Ishikawa (cell line): Measurements from ENCODE around the gene RPS3.

ENCODE experiments used
- CEBPB ChIP-seq: IDR thresholded peaks from 2 replicates; pipeline ENCODE4 v1.6.1; 2012
- CREB1 ChIP-seq: IDR thresholded peaks from 2 replicates; pipeline ENCODE4 v1.6.1; 2012; ENCODE audit warnings: low read depth
- EGR1 ChIP-seq: IDR thresholded peaks from 2 replicates; pipeline ENCODE4 v1.6.1; 2012
- EP300 ChIP-seq: IDR thresholded peaks from 2 replicates; pipeline ENCODE4 v1.6.1; 2012; ENCODE audit warnings: borderline replicate concordance
- FOXM1 ChIP-seq: IDR thresholded peaks from 2 replicates; pipeline ENCODE4 v1.6.1; 2012; ENCODE audit warnings: low read depth, borderline replicate concordance
- NFIC ChIP-seq: IDR thresholded peaks from 2 replicates; pipeline ENCODE4 v1.6.1; 2012
- RAD21 ChIP-seq: IDR thresholded peaks from 2 replicates; pipeline ENCODE4 v1.6.1; 2012; ENCODE audit warnings: low read depth
- TAF1 ChIP-seq: IDR thresholded peaks from 2 replicates; pipeline ENCODE4 v1.6.1; 2012; ENCODE audit warnings: low read depth, mild to moderate bottlenecking
- TCF12 ChIP-seq: IDR thresholded peaks from 2 replicates; pipeline ENCODE4 v1.6.1; 2012; ENCODE audit warnings: low read depth
- TEAD4 ChIP-seq: IDR thresholded peaks from 2 replicates; pipeline ENCODE4 v1.6.1; 2012
- YY1 ChIP-seq: IDR thresholded peaks from 2 replicates; pipeline ENCODE4 v1.6.1; 2012; ENCODE audit warnings: low read depth
- ZBTB7A ChIP-seq: IDR thresholded peaks from 2 replicates; pipeline ENCODE4 v1.6.1; 2012; ENCODE audit warnings: low read depth
- TF ChIP-seq, protein P1 (sequence below): IDR thresholded peaks from 2 replicates; pipeline ENCODE4 v1.6.1; 2012
- TF ChIP-seq, protein P2 (sequence below): IDR thresholded peaks from 2 replicates; pipeline ENCODE4 v1.6.1; 2012; ENCODE audit warnings: low read depth, mild to moderate bottlenecking
- TF ChIP-seq, protein P3 (sequence below): IDR thresholded peaks from 2 replicates; pipeline ENCODE4 v1.6.1; 2012

Gene RPS3

DNA sequence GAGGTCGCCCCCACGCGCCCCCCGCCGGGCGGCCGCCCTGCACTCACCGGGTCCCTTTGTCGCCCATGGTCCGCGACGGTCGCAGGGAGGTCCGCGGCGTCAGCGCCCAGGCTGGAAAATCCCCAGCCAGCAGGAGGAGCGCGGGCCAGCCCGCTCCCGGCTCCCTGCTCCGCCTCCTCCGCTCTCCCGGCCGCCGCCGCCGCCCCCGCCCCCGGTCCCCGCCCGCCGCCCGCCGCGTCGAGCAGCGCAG lies 47.9 kb upstream of the RPS3 start, which contains the start of gene ARRB1:
TSS of gene ARRB1 (minus strand) at position 121 of the 250 bp plus-strand sequence. CDS start at position 67, 54 bp downstream.
- TF ChIP-seq, protein P1, sequence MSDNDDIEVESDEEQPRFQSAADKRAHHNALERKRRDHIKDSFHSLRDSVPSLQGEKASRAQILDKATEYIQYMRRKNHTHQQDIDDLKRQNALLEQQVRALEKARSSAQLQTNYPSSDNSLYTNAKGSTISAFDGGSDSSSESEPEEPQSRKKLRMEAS = no peak; the same call in 1 of the 2 replicates
- no peak for TF ChIP-seq EP300

DNA sequence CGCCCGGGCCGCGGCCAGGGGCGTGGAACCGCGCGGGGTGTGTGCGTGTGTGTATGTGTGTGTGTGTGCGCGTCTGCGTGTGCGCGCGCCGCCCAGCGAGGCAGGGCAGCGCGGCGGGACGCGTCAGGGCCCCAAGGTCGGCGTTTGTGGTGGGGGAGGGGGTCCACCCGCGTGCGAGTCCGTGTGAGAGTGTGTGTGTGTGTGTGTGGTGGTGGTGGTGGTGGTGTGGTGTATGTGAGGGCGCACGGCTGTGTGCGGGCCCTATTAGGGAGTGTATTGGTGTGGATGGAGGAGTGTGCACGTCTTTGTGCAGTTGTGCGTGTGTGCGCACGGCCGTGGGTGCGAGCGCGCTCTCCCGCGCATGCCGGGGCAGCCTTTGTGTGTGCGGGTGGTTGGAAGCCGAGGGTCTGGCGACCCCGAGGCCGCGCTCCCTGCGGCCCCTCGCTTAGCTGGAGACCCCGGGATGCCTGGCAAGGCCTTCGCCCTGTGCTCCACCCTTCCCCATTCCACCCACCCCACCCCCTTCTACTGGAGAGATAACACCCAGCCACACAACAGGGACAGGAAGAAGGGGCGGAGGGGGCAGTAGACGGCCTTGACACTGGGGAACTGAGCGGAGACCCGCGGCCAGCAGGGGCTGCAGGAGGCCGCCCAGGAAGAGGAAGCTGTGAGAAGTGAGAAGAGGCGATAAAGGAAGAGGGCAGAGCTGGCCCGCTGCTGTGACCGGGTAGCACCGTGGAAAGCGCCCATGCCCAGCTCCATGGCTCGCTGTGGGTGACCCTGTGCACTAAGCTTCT lies 47.3 kb upstream of the RPS3 start:
- TF ChIP-seq, protein P2, sequence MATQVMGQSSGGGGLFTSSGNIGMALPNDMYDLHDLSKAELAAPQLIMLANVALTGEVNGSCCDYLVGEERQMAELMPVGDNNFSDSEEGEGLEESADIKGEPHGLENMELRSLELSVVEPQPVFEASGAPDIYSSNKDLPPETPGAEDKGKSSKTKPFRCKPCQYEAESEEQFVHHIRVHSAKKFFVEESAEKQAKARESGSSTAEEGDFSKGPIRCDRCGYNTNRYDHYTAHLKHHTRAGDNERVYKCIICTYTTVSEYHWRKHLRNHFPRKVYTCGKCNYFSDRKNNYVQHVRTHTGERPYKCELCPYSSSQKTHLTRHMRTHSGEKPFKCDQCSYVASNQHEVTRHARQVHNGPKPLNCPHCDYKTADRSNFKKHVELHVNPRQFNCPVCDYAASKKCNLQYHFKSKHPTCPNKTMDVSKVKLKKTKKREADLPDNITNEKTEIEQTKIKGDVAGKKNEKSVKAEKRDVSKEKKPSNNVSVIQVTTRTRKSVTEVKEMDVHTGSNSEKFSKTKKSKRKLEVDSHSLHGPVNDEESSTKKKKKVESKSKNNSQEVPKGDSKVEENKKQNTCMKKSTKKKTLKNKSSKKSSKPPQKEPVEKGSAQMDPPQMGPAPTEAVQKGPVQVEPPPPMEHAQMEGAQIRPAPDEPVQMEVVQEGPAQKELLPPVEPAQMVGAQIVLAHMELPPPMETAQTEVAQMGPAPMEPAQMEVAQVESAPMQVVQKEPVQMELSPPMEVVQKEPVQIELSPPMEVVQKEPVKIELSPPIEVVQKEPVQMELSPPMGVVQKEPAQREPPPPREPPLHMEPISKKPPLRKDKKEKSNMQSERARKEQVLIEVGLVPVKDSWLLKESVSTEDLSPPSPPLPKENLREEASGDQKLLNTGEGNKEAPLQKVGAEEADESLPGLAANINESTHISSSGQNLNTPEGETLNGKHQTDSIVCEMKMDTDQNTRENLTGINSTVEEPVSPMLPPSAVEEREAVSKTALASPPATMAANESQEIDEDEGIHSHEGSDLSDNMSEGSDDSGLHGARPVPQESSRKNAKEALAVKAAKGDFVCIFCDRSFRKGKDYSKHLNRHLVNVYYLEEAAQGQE = peak; percentile 60
- no peak for TF ChIP-seq EP300
- TF ChIP-seq ZBTB7A = peak; percentile 4; the same call in 1 of the 2 replicates
- TF ChIP-seq TCF12 = no peak
- TF ChIP-seq CEBPB = no peak
- TF ChIP-seq, protein P1 = 0 out of 2 replicates have a peak, but pooled peaks have one; percentile 14
- TF ChIP-seq, protein P3, sequence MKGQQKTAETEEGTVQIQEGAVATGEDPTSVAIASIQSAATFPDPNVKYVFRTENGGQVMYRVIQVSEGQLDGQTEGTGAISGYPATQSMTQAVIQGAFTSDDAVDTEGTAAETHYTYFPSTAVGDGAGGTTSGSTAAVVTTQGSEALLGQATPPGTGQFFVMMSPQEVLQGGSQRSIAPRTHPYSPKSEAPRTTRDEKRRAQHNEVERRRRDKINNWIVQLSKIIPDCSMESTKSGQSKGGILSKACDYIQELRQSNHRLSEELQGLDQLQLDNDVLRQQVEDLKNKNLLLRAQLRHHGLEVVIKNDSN = no peak
- no peak for TF ChIP-seq CREB1
- no peak for TF ChIP-seq TEAD4
- TF ChIP-seq FOXM1 = no peak

DNA sequence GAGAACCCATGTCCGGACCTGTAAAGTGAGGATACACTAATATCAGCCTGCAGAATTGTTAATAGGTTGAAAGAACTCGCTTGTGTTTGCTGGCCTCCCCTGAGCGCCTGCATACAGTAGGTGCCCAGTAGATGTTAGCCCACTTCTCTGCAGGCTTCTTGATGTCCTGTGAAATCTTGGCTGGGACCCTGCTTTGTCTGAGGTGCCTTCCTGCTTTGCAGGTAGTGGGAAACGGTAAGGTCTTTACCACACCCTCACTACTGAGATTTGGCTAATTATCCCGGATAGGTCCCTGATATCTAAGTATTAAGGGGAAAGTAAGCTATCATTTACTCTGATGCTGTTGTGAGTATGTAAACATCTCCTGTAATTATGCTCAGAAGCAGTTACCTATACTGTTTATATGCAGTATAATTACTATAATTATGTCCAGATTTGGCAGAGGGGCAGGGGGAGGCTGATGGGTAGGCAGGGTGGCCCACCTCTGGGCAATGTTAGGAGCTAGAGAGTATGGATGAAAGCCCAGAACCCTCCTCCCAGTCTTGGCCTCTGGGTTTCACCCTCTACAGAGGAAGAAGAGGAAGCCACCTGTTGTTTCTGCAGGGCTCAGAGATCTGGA lies 46.6 kb upstream of the RPS3 start:
- TF ChIP-seq, protein P2 = no peak
- TF ChIP-seq RAD21 (no peak), EGR1 (no peak), CEBPB (no peak), TAF1 (no peak), ZBTB7A (no peak), TCF12 (no peak)
- TF ChIP-seq, protein P3 = no peak
- TF ChIP-seq, protein P1 = no peak

DNA sequence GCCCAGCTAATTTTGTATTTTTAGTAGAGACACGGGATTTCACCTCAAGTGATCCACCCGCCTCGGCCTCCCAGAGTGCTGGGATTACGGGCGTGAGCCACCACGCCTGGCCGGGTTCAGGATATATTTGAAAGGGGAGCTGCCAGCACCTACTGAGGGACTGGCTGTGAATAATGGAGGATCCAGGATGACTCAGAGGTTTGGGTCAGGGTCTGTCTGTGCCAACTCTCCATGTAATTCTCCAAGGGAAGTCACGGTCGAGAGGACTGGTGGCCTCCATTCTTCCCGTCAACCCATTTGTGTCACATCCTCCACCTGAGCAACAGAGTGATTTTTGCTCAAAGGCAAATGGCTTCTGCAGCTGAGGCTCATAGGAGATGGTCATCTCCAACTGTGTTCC lies 44.3 kb upstream of the RPS3 start:
- no peak for TF ChIP-seq CEBPB
- TF ChIP-seq TCF12 = peak; percentile 77; the same call in 1 of the 2 replicates
- TF ChIP-seq CREB1 = no peak
- peak; percentile 46 for TF ChIP-seq TEAD4
- TF ChIP-seq NFIC = peak; percentile 87
- TF ChIP-seq YY1 = peak; percentile 53; the same call in 1 of the 2 replicates
- 0 out of 2 replicates have a peak, but pooled peaks have one; percentile 40 for TF ChIP-seq FOXM1
- TF ChIP-seq, protein P1 = 0 out of 2 replicates have a peak, but pooled peaks have one; percentile 47
- TF ChIP-seq EP300 = peak; percentile 71; the same call in 1 of the 2 replicates

DNA sequence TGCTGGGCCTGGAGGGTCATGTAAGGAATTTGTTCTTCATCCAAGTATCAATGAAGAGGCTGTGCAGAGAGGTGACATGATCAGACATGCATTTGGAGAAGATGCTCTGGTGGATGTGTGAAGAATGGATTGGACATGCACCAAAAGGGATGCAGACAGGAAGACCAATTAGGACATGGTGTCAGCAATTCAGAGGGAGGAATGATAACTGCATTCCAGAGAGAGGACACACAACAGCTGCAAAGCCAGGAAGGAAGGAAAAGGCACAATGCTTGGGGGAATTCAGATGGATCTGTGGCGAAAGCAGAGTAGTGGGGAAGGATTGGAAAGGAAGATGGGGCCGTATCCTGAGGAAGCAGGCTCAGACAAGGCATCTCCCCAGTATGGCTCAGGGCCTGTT lies 42.7 kb upstream of the RPS3 start:
- TF ChIP-seq EGR1 = no peak
- no peak for TF ChIP-seq TEAD4
- TF ChIP-seq, protein P3 = no peak
- TF ChIP-seq, protein P1 = no peak
- TF ChIP-seq, protein P2 = no peak
- no peak for TF ChIP-seq RAD21
- TF ChIP-seq NFIC = no peak
